SW480 (cell line): Measurements from ENCODE around the gene MEAF6.

Experiments
- DNase-seq: peaks from one replicate; pipeline ENCODE4 v3.0.0-alpha.2; 2016; ENCODE audit warnings: low spot score

MEAF6 gene

DNA sequence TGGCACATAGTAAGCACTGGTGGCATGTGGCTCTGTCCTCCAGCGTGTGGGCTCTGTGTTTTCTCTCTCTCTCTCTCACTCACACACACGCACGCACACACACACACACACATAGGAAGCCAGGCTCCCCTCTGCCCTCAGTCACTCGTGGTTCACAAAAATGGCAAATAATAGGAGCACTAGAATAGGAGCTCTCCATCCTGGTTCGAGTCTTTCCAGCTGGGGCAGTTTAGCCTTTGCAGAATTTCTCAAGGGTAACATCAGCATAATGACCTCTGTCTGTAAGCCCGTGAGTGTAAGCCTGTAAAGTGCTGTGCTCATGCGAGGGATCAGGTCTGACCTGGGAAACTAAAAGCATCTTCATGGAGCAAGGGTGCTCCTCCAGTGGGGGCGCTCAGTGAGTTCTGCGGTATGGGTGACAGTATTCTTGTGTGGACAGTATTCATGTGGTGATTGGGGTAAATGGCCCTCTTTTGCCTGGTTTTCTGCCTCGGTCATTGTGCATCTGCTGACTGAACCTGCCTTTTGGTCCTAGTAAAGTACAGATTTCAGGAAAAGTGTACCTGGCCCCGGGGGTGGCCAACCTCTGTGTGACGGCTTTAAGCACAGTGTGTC, 41.0 kb downstream of the MEAF6 start:
- peak; percentile 36 for DNase-seq

DNA sequence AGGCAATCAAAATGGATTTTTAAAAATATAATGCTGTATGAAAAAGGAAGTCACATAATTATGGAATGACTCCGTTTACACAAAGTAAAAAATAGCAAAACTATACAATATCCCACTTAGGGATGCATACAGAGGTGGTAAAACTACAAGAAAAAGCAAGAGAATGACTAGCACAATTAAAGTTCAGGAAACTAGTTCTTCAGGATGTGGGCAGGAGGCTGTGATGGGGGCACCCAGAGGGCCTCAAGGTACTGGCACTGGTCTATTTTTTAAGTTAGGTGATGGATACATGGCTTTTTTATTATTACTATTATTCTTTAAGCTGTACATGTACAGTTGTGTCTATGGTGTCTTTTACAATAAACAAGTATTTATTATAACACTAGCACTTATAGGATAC, 41.6 kb downstream of the MEAF6 start:
- no peak for DNase-seq

DNA sequence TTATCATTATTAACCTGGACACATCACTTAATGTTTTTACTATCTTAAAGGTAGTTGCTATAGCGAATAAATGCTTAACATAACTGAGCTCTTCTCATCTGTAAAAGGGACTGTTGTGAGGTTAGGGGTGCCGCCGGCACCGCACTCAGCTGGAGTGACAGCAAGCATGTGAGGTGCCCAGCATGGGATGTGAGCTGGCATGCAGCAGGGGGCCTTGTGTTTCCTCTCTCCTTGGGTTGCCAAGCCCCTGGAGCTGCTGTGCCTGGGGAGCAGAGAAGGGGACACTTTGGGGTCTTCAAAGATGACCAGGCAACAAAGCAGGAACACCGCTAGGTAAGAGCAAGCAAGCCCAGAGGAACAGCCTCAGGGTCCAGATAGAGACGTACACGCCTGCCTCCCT, 42.3 kb downstream of the MEAF6 start:
- DNase-seq, result no peak

DNA sequence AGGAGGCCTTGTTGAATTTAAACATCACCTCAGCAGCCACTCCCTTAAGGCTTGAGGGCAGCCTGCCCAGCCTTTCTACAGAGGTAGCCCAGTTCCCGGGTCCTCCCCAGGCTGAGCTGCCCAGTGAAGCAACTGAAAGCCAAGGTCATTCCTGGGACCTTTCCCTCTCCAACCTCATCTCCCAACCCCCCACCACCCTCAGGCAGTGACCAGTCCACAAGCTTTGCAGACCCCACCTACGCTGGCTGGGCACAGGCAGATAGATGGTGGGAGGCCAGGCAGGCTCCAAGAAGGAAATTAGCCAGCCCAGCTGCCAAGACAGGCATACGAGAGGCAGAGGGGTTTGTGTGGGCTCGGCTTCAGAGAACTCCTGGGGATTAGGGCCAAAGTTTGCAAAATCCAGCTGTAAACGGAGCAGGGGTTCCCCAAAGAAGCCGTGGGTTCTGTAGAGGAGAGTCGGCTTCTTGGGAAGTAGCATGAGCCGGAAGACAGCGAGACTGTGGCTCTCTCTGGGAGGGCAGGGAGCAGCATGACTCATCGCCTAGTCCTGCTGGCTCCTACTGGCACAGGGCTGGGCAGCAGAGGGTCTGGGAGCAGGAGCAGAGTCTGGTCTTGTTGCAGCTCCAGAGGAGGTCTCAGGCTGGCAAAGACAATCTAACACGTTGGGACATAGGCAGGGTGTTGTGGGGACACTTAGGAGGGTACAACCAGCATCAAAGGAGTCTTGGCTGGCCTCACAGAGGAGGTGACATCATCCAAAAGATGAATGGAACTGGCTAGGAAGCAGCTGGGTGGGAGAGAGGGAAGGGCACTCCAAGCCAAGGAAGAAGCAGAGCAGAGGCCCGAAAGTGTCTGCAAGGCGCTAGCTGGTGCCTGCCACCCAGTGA, 43.0 kb downstream of the MEAF6 start:
- peak; percentile 75 for DNase-seq

GRCh38 chr1:37469386-37469785, 45.2 kb downstream of the MEAF6 start:
- DNase-seq, result no peak

DNA sequence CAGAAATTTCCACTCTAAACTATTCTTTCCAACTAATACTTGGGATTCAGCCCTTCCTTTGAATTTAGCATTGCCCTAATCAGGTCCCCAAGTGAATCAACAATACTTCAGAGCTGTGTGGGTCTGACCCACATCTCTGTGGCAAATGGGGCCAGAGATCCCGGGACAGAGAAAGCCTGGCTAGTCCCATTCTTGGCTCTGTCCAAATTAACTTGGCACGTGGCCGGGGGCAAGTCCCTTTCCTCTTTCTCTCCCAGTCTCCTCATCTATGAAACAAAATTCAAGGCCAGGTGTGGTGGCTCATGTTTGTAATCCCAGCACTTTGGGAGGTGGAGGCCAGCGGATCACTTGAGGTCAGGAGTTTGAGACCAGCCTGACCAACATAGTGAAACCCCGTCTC, 46.5 kb downstream of the MEAF6 start:
- no peak for DNase-seq

DNA sequence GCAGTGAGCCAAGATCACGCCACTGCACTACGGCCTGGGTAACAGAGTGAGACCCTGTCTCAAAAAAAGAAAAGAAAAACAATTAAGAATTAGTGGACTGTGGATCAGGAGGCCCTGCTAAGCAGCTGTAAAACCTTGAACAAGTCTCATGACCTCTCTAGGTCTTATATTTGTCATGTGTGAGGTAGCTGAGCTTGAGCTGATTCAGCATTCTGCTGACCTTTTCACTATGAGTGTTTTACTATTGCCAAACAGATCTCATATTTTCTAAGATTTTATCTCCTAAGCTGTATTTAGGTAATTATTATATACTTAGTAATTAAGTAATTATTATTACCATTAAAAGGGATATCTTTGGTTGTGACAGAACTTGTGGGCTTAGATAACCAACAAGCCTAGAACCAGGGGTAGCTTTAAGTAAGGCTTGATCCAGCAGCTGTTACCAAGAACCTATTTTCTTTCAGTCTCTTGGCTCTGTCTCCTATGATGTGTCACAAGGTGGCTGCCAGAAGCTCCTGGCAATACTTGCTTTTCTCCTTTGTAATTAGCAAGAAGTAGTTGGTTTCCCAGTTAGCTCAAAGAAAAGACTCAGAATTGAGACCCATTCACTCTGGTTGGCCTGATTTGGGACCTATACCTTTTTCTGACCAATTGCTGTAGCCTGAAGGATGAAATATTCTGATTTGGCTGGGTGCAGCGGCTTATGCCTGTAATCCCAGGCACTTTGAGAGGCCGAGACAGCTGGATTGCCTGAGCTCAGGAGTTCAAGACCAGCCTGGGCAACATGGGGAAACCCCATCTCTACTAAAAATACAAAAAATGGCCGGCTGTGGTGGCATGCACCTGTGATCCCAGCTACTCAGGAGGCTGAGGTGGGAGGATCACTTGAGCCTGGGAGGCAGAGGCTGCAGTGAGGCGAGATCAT, 48.7 kb downstream of the MEAF6 start:
- DNase-seq, result no peak

DNA sequence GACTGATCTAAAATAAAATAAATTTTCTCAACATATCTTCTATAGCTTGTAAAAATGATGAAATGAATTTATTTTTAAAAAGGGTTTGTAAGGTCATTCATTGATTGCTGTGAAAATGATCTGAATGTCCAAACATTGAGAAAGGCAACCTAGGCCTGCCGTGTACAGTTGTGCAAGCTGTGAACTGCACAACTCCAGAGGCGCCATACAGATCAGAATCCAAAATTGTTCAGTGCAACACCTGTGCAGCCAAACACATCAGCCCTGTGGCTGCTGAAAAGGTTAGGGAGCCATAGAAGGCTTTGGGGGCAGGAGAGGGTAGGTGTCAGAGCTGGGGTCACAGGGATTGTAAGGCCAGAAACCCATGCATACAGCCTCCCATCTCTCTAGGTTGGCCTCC, 50.1 kb downstream of the MEAF6 start:
- DNase-seq, result no peak

- DNase-seq, result no peak
Observed at GRCh38 chr1:37461698-37462436, 52.7 kb downstream of the MEAF6 start.

- DNase-seq, result no peak
Observed at GRCh38 chr1:37458551-37458950, 56.0 kb downstream of the MEAF6 start.

GRCh38 chr1:37456614-37457013, 58.0 kb downstream of the MEAF6 start:
- no peak for DNase-seq

DNA sequence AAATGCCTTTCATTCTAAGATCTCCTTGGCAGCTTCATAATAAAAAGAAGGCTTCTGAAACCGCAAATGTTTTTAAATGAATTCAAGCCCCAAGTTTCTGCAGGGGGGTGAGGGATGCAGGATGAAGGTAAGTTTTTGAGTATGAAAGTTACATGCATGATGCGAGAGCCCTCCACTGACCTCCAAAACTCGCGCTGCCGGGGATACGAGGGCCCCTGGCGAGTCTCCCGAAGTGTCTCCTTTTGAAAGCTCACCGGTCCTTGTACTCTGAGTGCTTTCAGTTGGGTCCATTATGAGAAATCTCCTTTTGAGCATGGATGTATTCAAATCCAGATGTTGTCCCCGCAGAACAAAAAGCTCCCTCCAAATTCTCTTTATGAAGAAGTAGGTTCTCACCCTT, 59.0 kb downstream of the MEAF6 start:
- no peak for DNase-seq

DNA sequence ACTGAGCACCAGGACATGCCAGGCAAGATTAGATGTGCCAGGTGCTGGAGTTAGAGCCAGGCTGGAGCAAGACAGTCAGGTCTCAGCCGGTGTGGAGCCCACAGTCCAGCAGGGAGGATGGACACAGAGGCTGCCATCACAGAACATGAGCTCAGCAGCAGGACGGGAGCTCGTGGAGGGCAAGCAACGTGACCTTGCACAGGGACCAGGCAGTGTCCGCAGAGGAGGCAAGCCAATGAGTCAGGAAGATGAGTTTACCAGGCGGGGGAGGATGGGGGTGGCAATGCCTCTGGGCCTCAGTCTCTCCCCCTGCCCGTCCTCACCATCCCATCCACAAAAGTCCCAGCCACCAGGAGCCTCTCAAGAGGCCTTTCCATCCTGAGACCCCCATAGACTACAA, 60.9 kb downstream of the MEAF6 start:
- no peak for DNase-seq

- DNase-seq, result no peak
Observed at GRCh38 chr1:37452416-37452815, 62.1 kb downstream of the MEAF6 start.

DNA sequence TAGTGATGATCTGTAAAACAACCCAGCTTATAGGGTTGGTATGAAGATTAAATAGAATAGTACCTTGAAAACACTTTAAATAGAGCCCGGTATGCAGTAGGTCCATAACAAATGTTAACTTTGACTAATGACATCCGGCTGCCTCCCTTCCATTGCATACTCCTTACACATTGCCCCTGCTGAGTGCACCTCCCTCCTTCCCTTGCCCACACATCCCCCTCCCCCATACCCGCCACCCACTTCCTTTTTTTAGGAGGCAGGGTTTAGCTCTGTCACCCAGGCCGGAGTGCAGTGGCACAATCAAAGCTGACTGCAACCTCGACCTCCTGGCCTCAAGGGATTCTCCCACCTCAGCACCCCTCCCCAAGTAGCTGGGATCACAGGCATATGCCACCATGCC, 64.6 kb downstream of the MEAF6 start:
- DNase-seq, result no peak

DNA sequence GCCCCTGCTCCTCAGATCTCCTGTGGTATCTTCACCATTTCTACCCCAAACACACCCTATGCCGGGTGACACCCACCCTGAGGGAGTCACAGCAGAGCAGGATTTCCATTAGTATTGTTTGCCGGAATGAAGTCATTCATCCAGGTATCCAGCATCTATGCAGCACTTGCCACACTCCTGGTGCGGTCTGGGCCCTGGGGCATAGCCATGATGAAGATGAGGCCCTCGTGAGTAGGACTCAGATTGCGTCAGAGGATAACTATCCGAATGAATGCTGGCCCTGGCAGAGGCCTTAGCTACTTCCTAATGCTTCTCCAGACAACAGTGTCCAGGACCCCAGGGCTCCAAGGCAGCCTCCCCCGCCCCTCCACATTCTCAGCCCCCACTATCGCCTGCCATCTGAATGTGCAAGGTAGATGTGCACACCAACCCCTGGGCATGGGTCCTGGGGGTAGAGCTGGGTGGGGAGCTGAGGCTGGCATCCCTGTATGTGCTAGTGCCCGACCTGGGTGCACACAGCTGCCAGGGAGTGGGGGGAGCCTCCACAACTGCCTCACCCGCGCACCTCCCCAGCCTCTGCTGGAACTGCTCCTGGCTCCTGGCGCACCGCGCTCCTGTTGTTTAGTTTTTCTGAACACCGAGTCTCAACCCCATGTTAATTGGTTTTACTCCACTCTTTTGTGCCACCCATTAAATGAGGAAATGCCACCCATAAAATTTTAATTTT, 65.7 kb downstream of the MEAF6 start:
- no peak for DNase-seq

- no peak for DNase-seq
Observed at GRCh38 chr1:37448185-37448584, 66.4 kb downstream of the MEAF6 start.

- no peak for DNase-seq
Observed at GRCh38 chr1:37446874-37447273, 67.7 kb downstream of the MEAF6 start.

DNA sequence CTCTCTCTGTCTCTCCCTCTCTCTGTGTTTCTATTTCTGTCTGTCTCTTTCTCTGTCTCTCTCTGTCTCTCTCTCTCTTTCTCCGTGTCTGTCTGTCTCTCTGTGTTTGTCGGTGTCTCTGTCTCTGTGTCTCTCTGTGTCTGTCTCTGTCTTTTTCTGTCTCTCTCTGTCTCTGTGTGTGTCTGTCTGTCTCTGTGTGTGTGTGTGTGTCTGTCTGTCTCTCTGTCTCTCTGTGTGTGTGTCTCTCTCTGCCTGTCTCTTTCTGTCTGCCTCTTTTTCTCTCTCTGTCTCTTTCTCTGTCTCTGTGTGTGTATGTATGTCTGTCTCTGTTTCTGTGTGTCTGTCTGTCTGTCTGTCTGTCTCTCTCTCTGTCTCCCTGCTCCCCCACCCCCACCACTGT, 71.9 kb downstream of the MEAF6 start:
- DNase-seq, result no peak
